SK-N-MC (cell line): Measurements from ENCODE around the gene SUFU.

Source experiments
- EZH2 ChIP-seq: fragments of 200-600 bp; sonication (generic); IDR thresholded peaks from one replicate; pipeline ENCODE4 v1.6.1; 2017; ENCODE audit warnings: antibody characterized with exemption
- POLR2AphosphoS5 ChIP-seq: IDR thresholded peaks from 2 replicates; pipeline ENCODE4 v1.6.1; 2012; ENCODE audit warnings: mild to moderate bottlenecking, low read depth, low read length, borderline replicate concordance

GRCh38 chr10:102564209-102564834 is 60.5 kb downstream of the SUFU start:
- TF ChIP-seq EZH2 (no peak), POLR2AphosphoS5 (no peak)
